Activated CD8-positive, alpha-beta memory T cell treated with anti-CD3 and anti-CD28 coated beads, Interleukin-2, amount 50 U/mL, for 24 hours (primary cell): ENCODE measurements around the gene TRAFD1.

ENCODE experiments used
- DNase-seq: peaks from one replicate; pipeline ENCODE4 v3.0.0-alpha.2; 2020; ENCODE audit errors: extremely low read depth

TRAFD1 gene

DNA sequence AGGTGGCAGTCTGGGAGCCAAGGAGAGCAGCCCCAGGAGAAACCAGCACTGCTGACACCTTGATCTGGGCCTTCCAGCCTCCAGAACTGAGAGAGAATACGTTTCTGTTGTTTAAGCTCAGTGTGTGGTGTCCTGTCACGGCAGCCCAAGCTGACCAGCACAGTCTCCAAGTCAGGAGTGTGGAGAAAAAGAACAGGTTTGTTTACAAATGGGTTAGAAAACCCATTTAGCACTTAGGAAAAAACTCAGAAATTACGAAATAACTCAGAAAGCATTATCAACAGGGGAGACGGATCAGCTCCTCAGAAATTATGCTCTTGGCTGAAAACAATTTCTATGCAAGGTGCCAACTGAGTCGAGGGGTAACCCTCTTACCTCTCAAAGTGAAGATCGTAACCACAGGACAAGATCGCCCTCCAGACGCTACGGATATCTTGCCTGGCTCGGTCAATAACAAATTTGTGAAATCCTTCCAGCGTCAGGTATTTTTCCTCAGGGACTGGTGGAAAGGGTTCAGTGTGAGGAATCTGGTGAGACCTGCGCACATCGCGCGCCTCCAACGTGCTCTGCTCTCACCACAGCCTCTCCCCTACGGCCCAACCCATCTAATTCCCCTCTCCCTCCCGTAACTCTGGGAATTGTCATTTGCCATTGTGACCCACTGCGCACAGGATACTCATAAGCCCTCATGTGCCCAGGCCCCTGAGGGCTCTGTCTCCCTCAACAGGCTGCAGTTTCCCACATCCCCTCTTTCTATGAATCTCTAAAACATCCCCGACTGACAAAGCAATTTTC is 50.2 kb downstream of the TRAFD1 start:
- no peak for DNase-seq

DNA sequence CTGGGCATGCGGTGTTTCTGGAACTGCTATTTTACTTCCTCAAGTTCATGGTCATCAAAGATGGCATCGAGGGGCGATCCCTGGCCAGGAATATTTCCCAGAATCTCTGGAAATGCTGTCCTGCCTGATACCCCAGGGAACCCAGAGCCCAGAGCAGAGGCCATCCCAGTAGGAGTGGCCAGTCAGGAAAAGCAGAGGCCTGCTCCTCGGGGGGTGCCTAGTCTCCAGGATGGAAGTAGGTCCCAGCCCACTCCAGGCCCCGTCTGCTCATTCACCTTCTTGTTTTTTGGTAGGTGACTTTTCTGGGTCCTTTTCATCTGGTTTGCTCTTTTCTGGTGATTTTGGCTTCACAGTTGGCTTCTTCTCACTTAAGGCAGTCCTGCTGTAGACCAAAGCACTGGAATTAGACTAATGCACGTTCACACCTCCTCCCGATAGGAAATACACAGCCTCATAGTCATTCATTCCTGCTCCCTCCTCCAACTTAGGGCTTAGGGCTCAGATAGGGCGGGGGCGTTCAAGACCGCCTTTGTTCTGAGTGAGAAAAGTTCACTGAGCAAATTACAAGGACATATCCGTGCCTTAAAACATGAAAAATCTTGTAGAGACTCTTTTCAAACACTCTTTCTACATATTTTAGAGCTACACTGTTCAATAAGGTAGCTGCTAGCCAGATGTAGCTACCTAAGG is 51.1 kb downstream of the TRAFD1 start:
- DNase-seq = no peak

DNA sequence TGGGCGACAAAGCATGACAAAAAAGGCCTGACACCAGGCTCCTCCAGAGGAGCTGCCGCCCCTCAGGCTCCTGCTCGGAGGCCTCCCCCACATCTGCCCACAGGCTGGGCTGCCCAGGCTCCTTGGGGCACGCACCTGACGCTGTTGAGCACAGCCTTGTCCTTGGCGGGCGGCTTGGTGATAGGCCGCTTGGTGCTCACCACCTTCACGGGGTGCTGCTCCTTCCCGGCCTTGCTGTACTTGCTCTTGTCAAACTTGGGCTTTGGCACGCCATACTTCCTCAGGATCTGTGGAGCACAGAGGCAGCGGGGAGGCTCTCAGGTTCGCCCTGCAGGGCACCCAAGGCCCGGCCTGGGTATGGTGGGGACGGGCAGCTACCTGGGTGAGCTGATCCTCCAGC is 53.4 kb downstream of the TRAFD1 start:
- no peak for DNase-seq

DNA sequence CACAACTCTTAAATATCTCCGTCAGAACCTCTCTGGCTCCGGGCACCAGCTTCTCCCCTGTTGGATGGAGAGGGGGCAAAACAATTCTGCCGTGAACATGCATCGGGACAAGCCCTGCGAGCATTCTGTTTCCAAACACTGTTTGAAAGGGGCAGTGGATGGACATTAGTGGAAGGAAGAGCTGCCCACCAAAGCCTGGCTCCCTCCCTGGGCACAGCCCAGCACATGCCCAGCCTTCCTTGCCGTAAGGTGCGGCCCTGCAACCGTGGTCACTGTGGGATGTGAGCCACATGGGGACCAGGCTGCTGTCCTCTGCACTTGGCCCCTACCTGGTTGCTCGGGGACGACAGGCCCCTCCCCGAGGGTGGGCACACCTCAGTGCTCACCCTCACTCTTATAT is 54.0 kb downstream of the TRAFD1 start:
- no peak for DNase-seq

DNA sequence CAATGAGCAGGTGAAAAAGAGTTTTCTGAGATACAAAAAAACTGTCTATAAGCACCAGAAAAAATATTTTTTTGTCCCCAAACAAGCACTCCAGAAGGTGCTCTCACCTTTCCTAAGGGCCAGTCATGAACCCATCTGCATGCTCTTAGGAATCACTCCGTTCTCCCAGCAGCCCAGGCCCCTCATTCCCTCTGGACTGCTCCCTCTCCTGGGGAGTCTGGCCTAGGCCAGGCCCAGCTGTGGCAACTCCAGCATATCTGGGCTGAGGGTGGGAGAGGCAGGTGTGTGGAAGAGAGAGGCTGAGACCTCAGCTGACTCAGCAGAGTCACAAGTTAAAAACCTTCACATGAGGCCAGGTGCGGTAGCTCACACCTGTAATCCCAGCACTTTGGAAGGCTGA is 54.6 kb downstream of the TRAFD1 start:
- no peak for DNase-seq

DNA sequence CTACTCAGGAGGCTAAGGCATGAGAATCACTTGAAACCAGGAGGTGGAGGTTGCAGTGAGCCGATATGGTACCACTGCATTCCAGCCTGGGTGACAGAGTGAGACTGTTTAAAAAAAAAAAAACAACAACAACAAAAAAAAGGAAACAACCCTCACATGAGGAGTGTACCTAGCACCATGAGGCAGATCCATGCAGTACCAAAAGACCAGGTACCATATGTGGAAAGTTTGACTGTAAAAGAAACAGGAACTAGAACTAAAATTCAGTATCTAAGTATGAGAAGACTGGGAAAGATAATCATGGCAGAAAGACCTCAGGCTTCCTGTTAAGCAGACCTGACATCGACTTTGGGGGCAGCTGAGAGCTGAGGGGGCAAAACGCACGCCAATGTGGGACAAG is 55.1 kb downstream of the TRAFD1 start:
- DNase-seq = no peak

DNA sequence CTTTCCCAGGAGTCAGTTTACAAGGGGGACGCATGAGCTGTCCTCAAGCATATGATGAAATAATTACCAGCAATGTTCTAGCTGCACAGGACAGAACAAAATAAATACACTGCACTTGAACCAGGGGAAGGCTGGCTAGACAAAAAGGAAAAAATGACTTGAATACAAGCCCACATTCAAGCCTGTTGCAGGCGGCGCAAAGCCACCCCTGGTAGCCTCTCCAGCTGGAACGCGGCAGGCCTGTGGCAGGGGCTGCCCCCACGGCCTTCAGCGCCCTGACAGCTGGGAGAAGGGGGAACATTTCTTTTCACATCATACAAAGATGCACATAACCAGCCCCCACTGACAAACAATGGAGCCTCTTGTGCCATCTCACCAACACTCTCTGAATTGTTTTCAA is 57.1 kb downstream of the TRAFD1 start:
- no peak for DNase-seq

DNA sequence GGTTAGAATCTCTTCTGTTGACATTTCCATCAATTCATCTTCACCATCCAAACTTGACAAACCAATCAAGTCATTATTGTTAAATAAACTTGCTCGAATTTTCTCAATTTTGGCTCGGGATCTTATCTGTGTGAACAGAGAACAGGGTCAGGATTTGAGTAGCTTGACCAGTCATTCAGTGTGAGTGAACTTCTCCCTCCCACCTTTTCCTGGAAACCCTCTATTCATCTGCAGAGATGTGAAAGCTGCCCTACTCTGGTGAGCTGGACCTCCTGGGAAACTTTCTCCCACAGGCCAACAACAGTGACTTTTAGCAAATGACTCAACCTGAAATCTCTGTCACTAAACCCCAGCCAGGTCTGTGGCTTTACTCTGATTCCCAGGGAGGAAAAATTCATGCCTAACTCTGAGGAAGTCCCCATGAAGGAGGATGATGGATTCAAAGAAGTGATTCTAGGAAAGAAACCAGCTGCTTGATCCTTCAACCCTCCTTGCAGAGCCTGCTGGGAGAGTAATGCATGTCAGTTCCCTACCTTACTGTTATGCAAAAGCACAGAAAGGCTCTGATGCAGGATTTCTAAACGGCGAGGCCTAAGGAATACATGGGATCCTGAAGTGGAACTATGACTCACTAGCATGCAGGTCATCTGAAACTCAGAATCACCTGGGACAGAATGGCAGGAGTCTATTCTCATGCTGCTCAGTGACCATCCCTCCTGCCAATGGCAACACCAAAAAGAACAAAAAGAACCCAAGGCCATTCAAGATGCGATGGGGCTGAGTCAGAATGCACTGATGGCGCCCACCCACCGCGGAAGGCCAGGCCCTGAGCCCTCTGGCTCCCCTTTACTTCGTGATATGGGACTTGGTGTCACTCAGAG is 58.0 kb downstream of the TRAFD1 start:
- no peak for DNase-seq

DNA sequence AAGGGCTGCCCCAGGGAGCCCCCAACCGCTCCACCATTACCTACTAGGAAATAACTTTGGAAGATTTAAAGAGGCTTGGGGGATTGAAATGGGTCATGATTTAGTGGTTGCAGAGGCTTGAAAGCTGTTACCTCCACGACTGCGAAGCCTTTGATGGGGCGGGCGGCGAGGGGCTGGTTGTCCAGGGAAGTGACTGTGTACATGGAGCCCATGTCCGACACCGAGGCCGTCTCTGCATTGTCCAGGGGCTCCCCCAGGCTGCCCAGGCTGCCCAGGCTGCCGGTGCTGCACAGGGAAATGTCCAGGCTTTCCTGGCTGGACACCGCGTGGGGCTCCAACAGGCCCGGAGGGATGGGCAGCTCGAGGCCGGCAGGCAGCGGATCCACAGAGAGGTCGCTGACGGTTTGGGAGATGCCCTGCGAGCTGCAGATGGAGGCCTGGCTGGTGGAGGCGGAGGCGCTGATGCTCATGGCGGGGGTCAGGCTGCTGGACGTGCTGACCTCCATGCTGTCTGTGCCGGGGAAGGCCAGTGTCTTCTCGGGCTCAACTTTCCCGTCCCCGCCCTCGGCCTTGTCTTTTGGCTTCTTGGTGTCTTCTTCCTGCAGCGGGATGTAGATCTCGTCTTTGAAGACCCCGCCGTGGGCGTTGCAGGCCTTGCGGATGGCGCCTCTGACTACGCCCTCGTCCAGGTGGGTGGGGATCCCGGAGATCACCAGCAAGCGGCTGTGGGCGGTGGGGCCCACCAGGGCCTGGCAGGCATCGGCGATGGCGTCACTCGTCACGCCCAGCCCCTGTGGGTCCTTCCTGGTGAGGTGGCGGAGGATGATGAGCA is 58.9 kb downstream of the TRAFD1 start:
- no peak for DNase-seq

DNA sequence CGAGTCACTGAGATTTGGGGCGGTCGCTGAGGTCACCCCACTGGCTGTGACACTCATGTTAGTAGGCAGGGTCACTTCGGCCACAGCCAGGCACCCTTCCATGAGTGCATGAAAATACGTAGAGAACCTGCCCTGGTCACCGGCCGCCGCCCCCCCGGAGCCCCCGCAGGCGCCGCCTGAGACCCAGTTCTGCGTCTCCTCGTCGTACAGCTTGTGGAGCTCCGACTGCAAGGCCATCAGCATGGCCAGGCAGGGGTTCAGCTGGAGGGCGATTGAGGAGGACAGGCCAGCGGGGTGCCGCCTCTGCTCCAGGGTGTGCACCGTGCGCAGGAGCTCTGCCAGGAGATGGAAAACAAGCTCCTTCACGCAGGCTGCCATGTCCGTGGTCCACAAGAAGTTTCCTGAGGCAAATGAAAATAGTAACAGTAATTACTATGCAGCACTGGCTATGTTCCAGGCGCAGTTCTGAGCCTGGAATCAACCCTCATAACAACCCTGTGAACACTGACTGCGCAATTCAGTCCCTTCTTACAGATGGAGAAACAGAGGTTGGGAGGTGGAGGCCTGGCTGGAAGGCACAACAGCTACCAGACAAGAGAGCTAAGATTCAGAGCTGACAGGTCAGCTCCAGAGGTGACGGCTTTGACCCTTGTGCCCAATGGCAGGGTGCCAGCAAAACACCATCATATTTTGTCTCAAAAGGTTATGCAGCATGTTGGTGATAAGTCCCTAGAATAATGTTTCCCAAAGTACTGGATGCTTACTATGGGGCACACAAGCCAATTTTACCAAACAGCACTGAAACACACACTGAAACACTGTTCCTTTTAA is 59.9 kb downstream of the TRAFD1 start:
- DNase-seq = no peak

DNA sequence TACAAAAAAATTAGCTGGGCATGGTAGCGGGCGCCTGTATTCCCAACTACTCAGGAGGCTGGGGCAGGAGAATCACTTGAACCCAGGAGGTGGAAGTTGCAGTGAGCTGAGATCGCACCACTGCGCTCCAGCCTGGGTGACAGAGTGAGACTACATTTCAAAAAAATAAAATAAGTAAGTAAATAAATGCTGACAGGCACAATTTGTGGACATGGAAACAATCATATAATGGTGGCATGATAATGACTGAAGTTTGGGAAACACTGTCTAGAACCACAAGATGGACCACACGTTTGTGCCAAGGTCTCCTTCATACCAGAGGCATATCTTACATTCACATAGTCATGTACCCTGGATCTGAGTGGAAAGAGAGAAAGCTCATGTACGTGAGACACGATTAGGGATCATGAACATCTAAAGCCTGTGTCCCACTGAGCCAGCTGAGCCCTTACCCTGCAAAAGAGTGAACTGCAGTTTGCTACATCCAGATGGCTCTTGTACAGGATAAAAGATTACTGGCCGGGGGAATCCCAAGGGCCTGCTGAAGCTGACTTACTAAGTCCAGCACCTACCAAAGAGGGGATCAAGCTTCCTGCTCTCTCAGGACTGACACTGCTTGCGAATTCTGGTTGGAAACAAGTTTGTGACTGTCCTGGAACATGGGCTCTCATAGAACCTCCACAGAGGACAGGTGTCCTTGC is 62.9 kb downstream of the TRAFD1 start:
- DNase-seq = no peak

DNA sequence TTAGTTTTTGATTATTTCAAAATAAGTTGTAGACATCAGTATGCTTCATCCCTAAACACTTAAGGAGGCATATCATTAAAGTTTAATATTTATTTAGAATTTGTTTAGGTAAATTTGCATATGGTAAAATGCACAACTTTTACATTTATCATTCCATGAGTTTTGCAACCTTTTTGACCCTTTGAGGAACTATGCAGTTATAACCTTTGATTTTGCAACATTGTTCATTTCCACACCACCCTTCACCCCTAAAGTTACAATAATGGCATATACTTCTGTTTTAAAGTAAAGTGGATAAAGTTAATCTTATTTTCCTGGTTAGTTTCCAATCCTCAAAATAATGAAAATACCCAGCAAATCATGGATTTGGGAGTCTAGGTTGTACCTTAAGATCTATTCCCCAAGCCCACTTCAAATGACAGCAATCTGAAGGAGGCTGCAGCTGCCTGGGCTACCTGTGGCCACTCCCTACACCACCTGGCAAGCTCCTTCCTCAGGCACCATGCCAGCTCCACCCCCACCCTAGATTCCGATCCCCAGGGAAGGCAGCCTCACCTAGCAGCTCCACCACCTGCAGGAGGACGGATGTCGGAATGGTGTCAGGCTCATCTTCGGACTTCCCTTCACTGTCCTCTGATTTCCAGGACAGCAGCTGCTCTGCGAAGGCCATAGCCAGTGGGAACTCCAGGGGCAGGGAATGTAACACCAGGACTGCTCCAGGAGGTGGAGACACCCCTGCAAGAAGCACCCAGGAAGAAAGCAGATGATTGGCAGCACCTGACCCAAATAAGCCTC is 65.1 kb downstream of the TRAFD1 start:
- no peak for DNase-seq

DNA sequence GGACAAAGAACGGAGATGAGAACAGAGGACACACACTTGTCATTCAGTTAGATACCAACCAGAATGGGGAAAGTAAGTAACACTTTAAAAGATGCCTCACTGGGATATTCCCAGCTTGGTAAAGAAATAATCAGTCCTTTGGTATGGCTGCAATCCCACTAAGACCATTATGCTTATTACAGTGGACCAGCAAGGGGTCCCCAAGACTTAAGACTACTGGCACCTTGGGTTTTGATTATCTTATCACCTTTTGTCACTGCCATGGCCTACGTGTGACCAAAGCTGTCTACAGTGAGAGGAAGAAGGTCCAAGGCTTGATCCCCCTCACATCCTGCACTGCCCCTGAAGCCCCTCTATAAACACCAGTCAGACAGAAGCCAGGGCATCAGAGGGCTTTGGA is 65.8 kb downstream of the TRAFD1 start:
- no peak for DNase-seq

DNA sequence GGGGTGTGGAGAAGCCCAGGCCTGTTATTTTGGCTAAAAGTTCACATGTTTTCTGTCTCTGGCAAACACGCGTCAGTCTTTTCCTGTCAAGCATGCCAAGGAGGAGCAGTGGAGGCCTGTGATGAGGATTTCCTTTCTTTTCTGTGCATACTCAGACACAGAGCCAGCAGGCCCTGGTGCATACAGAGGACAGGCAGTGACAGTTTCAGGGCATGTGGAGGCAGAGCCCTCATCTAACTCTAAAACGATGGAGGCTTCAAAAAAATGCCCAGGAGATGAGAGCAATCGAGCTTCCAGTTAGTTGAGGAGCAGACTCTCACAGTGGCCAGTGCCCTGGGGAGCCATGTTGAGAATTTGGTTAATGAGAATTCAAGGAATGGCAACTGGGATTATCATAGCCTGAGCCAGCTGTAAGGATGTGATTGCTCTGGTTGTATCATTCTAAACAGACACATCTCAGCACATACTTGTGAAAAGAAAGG is 66.5 kb downstream of the TRAFD1 start:
- DNase-seq = no peak

DNA sequence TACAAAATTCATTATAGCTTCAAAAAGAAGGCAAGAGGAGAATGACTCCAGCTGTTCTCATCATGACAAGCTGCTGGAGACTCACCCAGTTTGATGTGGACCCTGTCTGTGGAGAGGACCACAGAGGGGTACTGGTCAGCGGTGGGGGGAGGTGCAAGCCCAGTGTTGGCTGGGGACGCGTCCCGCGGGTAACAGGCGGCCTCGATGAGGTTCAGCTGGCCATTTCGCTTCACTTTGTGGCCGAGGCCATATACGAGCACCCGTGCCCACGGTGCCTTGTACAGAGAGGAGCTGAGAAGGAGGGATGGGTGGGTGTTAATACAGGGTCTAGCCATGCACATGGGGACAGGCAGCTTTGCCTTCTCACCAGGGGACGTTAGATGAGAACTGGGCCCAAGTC is 67.1 kb downstream of the TRAFD1 start:
- no peak for DNase-seq

DNA sequence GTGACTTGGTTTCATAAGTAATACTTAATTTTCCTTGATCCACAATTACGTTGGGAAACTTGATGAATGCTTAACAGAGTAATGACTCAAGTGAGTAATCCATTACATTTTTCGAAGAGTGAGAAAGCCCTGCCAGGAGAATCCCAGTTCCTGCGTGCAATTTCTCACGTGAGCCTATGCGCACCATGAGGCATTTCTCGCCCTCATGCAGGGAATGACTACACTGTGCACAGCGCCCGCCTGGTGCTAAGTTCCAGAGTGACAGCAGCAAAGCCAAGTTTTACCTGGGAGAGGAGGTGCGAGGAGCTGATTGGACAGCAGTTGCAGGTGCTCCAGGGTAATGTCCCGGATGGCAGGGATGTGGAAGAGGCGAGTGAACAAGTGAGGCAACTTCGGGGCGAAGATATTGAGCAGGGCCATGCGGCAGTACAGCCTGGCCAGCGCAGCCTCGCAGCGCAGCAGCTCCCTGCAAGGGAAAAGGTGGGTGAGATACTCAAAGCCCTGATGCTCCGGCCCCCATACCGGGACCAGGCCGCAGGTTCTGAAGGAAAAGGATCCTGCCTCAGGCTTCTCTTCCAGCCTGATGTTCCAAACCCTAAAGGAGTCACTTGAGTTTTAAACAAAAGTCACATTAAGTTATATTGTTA is 69.4 kb downstream of the TRAFD1 start:
- DNase-seq = no peak

DNA sequence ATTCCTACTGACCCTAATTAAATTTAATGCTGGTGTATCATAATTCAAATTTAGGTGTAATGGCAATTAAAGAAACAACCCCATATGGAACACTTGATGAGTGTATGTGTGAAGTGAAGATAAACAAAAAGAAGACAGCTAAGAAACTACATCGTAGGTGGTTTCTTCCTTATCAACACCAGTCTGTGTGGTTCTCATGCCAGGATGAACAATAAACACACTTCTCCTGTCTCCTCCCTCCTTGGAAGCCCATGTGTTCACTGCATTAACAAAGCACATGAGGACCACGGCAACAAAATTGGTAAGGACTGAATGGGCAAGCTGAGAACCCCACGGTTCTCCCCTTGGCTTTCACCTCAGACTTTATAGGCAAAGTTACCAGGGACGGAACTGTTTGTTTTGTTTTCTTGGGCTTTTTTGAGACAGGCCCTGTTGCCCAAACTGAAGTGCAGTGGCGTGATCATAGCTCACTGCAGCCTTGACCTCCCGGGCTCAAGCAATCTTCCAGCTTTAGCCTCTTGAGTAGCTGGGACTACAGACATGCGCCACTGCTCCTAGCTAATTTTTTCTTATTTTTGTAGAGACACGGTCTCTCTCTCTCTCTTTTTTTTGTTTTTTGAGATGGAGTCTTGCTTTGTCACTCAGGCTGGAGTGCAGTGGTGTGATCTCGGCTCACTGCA is 71.0 kb downstream of the TRAFD1 start:
- DNase-seq = no peak

DNA sequence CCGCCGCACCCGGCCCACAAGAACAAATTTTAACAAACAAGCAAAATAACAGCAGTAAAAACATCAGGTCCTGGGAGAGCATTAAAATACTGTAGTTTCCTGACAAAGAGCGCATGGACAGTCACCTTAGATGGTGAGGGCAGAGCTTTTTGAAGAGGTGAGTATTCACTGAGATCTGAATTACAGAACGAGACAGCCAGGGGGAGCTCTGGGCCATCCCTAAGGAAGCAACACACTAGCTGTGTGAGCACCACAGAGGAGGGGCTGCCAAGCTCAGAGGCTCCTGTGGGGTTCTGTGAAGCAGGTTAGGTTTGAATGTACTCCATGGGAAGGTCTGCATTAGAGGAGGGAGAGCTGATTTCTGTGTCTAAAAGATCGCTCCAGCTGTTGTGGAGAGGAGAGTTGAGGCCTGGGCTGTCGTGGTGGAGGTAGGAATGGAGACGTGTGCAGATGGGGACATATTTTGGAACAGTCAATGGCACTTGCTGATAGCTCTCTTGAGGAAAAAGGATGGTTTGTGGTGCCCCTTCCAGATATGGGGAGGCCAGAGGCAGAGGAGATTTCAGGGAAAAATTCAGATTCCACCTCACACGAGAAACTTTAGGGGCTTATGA is 72.9 kb downstream of the TRAFD1 start:
- DNase-seq = peak; percentile 10
